ENCODE measurements around the gene PRKG1.

Gene PRKG1

DNA sequence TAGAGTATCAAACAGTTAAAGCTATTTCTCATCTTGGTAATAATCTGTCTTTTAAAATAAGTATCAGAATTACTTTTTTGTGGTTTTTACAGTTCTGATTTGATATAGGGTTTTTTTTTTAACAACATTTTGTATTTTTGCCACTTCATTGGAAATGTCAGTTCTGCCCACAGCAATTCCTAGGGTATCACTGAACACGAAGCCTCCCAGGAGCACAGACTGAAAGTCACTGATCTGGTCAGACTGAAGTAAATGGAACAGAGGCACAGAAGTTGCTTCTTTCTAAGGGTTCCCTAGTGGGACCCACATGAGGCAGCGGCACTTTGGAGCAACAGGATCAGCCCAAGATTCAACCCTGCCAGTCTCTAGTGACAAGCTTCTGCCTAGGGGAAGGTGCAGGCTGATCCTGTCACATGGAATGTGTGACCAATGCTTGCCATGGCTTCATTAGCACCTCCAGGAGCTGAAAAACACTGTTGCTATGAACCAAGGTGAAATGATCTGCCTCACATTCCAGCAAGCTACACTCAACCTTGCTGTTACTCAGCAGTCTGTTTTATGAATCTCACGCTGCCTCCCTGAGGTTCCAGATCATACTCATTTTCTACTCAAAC lies 898.6 kb downstream of the PRKG1 start:
- DNase-seq: no peak

GRCh38 chr10:51980752-51981151 lies 906.5 kb downstream of the PRKG1 start:
- no peak for DNase-seq

GRCh38 chr10:51981731-51982130 lies 907.4 kb downstream of the PRKG1 start:
- DNase-seq: no peak

- DNase-seq: no peak
These were observed 909.2 kb downstream of the PRKG1 start for GRCh38 chr10:51983481-51983880.

DNA sequence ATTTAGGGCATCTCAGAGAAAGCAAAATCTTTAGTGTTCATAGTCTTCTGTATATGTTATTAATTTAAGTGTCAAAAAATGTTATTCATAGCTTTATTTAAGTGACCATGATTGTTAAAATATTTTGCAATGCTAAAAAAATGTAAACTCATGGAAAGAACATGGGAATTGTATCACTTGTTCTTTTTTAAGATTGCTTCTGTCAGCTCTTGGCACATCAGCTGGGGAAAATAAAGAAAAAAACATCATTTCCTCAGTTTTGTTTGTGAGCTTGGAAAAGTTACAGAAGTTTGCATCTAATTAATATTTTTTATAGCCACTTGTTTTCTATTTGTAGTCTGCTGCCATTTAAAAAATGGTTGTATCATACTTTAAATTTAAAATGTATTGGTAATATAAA lies 911.0 kb downstream of the PRKG1 start:
- DNase-seq: no peak

DNA sequence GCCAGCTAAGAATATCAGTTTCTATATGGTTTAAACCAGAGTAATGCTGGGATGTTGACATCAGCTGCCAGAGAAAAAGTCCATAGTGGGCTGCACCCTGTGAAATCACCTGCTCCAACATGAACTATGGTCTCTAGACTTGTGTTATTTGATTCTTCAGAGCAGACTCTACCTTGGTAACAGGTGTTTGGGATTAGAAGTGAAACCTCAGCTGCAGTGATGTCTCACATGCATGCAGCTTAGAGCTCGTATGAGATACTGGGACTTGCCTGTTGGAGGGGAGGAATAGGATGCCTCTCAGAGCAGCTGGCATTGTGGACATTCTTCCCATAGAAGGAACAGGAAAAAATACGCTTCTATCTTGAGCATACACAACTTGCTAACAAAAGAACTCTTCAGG lies 912.2 kb downstream of the PRKG1 start:
- no peak for DNase-seq

DNA sequence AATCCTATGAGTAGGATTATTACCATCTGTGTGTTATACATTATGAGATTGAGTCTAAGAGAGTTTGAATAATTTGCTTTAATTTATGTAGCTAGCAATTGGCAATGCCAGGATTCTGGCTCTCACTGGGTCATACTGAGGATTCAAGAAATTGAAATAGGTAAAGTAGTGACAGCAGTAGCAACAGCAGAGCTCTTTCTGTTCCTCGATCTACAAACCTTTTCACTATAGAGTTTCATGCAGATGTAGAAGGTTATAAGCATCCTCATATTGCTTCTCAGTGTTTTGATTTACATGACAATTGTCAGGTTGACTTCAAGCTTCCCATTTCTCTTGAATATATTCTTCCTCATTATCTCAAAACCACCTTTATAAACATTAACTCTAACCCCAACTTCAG lies 919.2 kb downstream of the PRKG1 start:
- DNase-seq: no peak

DNA sequence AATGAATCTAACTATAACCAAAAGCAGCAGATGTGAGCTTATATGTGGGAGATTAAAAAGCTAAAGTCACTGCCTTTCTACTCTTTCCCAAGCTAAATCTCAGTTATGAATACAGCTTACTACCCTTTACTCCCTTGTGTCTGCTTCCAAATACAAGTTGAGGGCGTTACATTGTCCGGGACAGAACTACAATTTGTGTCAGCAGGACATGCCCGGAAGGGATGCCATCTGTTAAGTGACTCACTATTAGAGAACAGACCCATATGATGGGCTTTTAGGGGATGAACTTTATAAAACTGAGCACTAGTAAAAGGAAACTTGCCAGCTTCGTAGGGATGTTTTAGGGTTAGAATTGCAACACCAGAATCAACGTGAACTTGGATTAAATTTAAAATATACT lies 924.8 kb downstream of the PRKG1 start:
- no peak for DNase-seq

DNA sequence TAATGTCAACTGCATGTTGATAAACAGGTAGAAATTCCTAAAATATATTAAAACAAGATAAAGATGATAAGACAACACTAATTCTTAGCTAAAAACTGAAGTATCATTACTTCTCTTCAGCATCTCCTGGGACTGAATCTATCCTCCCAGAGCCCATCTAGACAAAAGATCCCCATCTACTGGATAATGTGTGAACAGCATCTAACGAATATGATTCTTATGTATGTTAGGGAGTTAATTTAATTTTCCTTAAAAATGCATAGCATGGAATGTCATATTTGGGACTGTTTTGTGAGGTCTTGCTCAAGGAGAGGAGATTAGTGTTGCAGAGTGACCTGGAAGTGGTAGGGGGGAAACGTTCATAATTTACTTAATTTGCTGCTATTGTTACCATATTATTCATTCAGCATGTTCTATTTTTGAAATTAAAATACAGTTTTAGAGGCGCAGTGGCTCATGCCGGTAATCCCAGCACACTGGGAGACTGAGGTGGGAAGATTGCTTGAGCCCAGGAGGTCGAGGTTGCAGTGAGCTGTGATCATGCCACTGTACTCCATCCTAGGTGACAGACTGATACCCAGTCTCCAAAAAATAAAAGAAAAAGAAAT lies 930.2 kb downstream of the PRKG1 start:
- peak; percentile 34 for DNase-seq

- no peak for DNase-seq
These were observed 932.8 kb downstream of the PRKG1 start for GRCh38 chr10:52007091-52007490.

DNA sequence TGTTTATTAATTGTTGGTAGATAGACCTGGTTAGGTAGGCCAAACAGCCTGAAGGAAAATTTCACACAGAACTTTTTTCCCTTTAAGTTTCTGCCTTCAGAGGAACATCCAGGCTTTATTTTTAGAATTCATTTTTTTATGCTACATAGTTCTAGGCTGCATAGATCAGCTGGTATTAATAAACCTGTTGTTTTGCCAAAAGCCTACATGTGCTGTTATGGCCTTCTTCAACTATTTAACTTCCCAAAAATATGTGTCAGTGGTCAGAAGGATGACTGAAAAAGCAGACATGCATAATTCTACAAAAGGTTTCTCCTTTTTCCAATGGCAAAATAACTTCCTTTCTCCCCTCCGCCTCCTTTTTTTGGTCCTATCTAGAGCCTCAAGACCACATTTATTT lies 936.8 kb downstream of the PRKG1 start:
- no peak for DNase-seq

DNA sequence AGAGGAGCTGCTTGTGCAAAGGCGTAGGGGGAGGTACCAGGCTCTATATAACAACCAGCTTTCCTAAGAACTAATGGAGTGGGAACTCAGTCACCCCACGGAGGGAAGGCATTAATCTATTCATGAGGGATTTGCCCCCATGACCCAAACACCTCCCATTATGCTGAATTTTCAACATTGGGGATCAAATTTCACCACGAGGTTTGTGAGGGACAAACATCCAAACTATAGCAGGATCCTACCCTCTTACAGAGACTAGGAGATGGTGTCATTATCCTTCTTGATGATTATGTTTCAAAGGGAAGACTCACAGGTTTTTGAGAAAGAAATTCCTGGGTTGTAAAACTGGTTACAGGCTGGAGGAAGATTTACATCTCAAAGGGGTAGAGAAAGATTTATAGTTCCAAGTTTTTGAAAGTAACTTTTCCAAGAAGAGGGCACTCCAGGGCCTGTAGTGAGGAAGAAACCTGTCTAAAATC lies 944.8 kb downstream of the PRKG1 start:
- DNase-seq: no peak

DNA sequence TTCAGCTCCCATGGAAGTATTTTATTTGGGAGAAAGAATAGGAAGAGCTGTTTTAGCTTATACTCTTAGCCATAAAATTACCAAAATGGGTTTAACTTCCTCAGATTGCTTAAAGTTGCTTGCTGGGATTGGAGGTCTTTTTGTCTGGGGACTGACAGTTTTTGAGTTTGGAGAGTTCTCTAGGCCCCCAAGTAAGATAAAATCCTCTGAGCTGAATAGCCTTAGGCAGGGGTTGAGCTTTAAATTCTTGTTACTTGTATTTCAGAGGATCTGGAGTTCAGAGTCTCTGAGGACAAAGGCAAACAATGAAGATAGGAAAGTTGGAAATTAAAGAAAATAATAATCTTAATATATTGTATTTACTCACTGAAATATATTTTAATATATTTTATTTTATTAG lies 945.4 kb downstream of the PRKG1 start:
- DNase-seq: no peak

- no peak for DNase-seq
These were observed 945.9 kb downstream of the PRKG1 start for GRCh38 chr10:52020173-52020572.

DNA sequence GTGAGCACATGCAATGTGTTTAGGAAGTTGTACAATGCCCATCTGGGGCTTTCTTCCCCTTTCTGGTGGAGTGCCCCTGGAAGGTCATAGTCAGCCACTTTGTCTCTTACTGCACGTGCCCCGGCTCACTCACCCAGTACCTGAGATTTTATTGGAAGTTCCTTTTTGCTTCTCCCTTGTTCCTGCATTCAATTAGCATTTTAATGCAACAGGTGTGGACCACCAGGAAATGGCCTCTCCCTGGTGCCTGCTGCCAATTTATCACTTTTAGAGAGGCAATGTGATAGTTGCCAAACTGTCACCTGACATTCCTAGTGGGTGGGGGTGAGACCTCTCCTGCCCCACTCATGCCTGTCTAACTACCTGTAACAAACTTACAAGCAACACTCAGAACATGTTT lies 946.4 kb downstream of the PRKG1 start:
- DNase-seq: no peak

GRCh38 chr10:52027055-52027705 lies 952.9 kb downstream of the PRKG1 start:
- DNase-seq: no peak

DNA sequence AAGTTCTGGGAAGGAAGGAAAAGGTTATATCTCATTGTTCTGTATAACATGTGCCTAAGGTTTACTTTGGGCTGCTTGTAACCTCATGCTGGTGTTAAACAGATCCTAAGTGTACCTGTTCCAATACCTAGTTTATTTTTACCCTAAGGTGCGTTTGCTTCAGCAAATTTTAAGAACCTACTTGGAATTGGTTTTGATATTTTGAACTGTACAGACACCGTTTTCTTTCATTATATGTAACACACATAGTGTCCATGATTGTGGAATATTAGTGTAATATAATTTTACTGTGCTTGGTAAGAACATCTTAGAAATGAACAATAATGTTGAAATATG lies 954.2 kb downstream of the PRKG1 start:
- no peak for DNase-seq

- DNase-seq: no peak
These were observed 955.3 kb downstream of the PRKG1 start for GRCh38 chr10:52029628-52030027.

GRCh38 chr10:52030051-52030790 lies 955.9 kb downstream of the PRKG1 start:
- no peak for DNase-seq

DNA sequence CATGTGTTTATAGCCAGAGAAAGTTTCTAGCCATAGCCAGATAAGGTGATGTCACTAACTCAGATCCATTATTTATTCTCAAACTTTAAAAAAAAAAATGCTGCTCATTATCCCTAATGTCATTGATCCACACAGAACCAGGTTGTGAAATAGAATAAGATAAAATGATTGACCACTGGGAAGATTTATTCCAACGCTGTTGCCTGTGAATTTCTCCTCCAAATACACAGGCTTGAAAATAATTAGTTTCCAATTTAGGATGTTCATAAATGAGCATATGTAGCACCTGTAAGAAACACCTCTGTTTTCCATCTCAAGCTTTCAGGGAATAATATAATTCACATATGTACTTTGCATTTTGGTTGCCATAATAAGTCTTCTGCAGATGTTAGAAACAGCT lies 956.7 kb downstream of the PRKG1 start:
- no peak for DNase-seq

GRCh38 chr10:52031771-52032170 lies 957.5 kb downstream of the PRKG1 start:
- no peak for DNase-seq

GRCh38 chr10:52032681-52033629 lies 958.7 kb downstream of the PRKG1 start:
- no peak for DNase-seq
